Fibroblast of gingiva (primary cell): ENCODE data around the gene UBR2.
"Not testable (repeated sequence)": the region's sequence is repeated elsewhere in the genome, so short reads cannot be mapped to it uniquely, and the experiment has no call there.

Source experiments
- DNase-seq: peaks from one replicate; pipeline ENCODE4 v3.0.0-alpha.2; 2011; ENCODE audit warnings: low read depth

Gene UBR2

DNA sequence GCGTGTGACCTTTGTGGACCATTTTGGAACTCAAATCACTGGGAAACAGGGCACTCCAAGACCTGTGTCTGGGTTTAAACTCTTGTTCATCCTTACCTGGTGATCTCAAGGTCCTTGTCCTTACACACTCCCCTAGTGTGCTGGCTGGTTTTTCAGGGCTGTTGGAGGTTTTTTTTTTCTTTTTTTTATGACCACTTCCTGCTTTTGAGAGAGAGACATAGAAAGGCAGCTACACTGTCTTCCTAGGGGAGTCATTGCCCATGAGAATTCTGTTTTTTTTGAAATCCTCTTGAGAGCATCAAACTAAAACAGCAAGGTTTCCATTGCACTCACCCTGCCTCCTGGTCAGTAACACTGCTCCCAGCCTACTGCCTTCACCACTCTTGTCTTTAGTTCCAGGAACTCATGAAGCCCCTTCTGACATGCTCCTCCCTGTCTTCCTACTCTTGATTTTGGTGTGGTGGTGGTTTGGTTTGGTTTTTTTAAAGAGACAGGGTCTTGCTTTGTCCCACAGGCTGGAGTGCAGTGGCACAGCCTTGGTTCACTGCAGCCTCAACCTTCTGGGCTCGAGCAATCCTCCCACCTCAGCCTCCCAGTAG, 130.0 kb downstream of the UBR2 start:
- DNase-seq: no peak

DNA sequence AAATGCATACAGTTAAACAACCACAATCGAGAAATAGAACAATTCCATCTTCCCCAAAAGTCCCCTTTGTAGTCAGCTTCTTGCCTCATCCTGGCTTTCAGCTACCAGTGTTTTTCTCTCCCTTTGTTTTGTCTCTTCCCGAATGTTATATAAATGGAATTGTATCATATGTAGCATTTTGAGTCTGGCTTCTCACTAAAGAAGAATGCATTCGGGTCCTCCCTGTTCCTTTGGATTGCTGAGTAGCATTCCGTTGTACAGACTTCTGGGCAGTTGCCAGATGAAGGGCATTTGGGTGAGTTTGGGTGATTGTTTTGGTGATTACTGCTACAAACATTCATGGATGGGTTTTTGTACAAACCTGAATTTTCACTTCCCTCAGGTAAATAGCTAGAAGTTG, 130.8 kb downstream of the UBR2 start:
- DNase-seq: peak; percentile 53

GRCh38 chr6:42696526-42697267, 132.9 kb downstream of the UBR2 start:
- DNase-seq: peak; percentile 75

- no peak for DNase-seq
These were observed 133.4 kb downstream of the UBR2 start for GRCh38 chr6:42697268-42697655.

GRCh38 chr6:42698217-42698616, 134.4 kb downstream of the UBR2 start:
- DNase-seq: no peak

- no peak for DNase-seq
These were observed 138.4 kb downstream of the UBR2 start for GRCh38 chr6:42702200-42702599.

- not testable (repeated sequence) for DNase-seq
These were observed 139.0 kb downstream of the UBR2 start for GRCh38 chr6:42702786-42703185.

GRCh38 chr6:42704251-42704936, 140.6 kb downstream of the UBR2 start:
- peak; percentile 57 for DNase-seq

GRCh38 chr6:42704937-42705374, 141.1 kb downstream of the UBR2 start:
- no peak for DNase-seq

DNA sequence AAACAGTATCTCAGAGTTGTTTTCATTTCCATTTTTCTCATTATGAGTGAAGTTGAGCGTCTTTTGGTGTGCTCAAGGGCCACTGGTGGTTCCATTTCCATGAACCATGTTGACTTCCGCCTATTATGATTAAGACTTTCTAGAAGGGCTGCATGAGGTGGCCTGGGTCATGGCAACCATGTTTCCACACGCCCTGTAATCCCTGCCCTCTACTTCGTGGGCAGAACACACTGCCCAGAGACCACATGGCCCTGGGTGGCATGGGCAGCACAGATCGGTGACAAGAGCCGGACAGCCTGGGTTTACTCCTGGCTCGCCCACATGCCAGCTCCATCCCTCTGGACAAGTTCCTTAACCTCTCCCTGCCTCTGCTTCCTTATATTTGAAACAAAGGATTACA, 143.8 kb downstream of the UBR2 start:
- no peak for DNase-seq

- DNase-seq: no peak
These were observed 144.3 kb downstream of the UBR2 start for GRCh38 chr6:42708096-42708495.

- DNase-seq: no peak
These were observed 146.0 kb downstream of the UBR2 start for GRCh38 chr6:42709871-42710270.

DNA sequence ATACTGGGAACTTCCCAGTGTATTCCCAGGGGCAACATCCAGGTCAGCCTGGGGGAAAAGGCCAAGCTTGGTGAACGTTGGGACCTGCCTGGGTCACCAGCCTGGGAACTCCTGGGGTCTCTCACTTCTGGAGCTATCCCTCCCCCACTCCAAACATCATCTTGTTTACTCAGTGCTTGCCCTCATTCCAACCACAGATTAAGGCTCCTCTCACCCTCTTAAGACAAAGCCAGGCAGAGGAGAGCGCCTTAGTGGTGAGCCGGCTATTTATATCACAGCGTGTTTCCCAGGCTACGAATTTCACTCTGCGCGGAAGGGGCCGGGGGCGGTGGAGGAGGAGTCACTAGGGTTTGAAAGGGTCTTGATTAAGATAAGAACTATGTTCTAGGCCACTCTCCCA, 146.5 kb downstream of the UBR2 start:
- no peak for DNase-seq

- no peak for DNase-seq
These were observed 148.1 kb downstream of the UBR2 start for GRCh38 chr6:42711930-42712329.

DNA sequence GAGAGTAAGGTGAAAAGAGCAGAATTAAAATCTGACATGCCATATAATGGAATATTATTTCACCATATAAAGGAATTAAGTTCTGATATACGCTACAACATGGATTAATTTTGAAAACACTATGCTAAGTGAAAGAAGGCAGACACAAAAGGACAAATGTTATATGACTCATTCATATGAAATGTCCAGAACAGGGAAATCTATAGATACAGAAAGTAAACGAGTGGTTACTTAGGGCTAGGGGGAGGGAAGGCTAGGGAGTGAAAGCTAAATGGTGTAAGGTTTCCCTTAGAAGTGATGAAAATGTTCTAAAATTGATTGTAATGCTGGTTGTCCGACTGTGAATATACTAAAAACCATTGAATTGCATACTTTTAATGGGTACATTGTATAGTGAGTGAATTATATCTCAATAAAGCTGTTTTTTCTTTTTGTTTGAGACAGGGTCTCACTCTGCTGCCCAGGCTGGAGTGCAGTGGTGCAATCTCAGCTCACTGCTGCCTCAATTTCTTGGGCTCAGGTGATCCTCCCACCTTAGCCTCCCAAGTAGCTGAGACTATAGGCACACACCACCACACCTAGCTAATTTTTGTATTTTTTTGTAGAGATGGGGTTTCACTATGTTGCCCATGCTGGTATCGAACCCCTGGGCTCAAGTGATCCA, 150.4 kb downstream of the UBR2 start:
- peak; percentile 27 for DNase-seq

DNA sequence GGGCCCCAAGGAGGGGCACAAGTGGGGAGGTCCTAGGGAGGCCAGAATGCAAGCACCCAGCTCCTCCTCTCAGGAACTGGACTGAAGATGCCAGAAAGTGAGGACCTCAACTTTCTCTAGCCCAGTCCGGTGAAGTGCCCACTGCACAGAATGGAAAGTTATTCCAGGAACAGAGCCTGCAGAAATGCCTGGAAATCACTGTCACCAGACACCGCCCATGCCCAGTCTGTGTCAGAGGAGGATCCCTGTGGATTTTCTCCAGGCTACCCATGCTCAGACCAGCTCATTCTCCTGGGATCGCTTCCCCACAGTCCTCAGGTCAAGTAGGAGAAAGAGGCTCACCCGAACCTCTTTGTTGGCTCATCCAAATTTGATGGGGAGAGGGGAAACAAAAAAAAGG, 152.0 kb downstream of the UBR2 start:
- no peak for DNase-seq

DNA sequence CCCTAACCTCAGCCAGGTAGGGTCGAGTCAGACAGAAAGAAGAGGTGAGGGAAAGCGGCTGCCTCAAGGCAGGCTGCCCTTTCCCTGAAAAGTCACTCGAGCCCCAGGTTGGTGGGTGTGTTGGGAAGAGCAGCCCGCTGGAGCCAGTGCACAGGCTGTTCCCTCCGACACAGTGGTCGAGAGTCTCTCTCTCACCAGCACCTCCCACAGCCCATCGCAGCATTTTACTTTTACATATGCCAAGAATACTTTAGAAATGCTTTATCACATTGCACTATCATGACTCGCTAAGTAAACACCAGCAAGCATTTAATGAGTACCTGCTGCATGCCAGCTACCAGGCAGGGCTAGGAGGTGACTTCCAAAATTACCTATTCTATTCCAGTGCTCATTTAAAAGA, 156.9 kb downstream of the UBR2 start:
- DNase-seq: no peak

DNA sequence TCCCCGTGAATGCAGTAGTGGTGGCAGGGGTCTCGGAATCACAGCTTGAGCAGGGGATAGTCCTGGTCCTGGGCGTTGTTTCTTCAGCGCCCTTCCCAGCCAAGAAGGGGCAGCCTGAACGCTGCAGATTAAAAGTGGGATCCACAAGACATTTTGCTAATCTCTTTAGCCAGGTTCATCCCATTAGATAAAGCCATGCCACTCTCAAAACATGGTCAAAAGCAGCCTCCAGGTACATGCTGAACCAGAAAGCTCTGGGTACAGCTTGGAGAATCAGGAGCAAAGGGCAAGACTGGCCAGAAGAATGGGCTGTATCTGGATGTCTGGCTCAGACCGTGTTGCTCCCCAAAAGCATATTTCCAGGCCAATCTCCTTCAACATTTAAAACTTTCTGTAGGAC, 158.7 kb downstream of the UBR2 start, which contains the start of gene PRPH2:
Gene PRPH2, minus strand, starts transcription at position 101 of the 400 bp plus-strand sequence. CDS start 263 bp downstream, outside the sequence.
- no peak for DNase-seq

GRCh38 chr6:42724825-42725224, 161.0 kb downstream of the UBR2 start:
- DNase-seq: no peak

DNA sequence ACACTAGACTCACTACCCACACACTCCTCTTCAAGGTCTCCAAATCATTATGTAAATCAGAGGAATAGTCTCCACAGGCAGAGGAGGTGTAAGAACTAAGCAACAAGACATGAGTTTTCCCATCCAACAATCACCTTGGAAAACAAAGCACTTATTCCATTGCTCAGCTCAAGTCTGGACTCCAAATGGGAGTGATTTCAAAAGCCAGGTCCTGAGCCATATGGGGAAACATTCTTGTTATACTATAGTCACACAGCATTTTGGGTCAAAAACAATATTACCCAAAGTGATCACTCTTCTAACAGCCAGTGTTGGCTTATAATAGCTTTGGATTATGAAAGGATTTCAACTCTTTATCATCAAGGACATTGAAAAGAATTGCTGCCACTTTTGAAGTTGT, 162.2 kb downstream of the UBR2 start:
- DNase-seq: no peak

- DNase-seq: peak; percentile 89
These were observed 162.8 kb downstream of the UBR2 start for GRCh38 chr6:42726485-42727086.

GRCh38 chr6:42727087-42727611, 163.3 kb downstream of the UBR2 start:
- no peak for DNase-seq
